GM23338 (cell line): ENCODE measurements around the gene XCL2.

Experiments used
- CREB1 ChIP-seq: fragments of 250-450 bp; sonication (Bioruptor Pico); IDR thresholded peaks from 2 replicates; pipeline ENCODE4 v1.5.0; 2020; ENCODE audit warnings: low read depth, mild to moderate bottlenecking, moderate library complexity
- EZH2 ChIP-seq: fragments of 200-600 bp; sonication (generic); IDR thresholded peaks from one replicate; pipeline ENCODE4 v1.8.0; 2017; ENCODE audit warnings: antibody characterized with exemption, mild to moderate bottlenecking, low read depth; ENCODE audit not compliant: unreplicated experiment
- EZH2phosphoT487 ChIP-seq: fragments of 200-600 bp; sonication (generic); IDR thresholded peaks from one replicate; pipeline ENCODE4 v1.8.1; 2018; ENCODE audit warnings: antibody characterized with exemption; ENCODE audit not compliant: unreplicated experiment
- JUNB ChIP-seq: IDR thresholded peaks from one replicate; pipeline ENCODE4 v1.6.1; 2016; ENCODE audit warnings: antibody characterized with exemption; ENCODE audit not compliant: unreplicated experiment
- NANOG ChIP-seq: IDR thresholded peaks from 2 replicates; pipeline ENCODE4 v1.6.1; 2016; ENCODE audit warnings: antibody characterized with exemption, borderline replicate concordance
- POLR2AphosphoS5 ChIP-seq: IDR thresholded peaks from 2 replicates; pipeline ENCODE4 v1.6.1; 2016; ENCODE audit warnings: antibody characterized with exemption, low read depth
- STAT1 ChIP-seq: IDR thresholded peaks from one replicate; pipeline ENCODE4 v1.6.1; 2016; ENCODE audit warnings: antibody characterized with exemption; ENCODE audit not compliant: unreplicated experiment
- ZNF114 ChIP-seq: fragments of 250-450 bp; sonication (Bioruptor Pico); IDR thresholded peaks from 2 replicates; pipeline ENCODE4 v1.5.0; 2020; ENCODE audit warnings: mild to moderate bottlenecking, moderate library complexity
- ZNF331 ChIP-seq: fragments of 250-450 bp; sonication (Bioruptor Pico); IDR thresholded peaks from 2 replicates; pipeline ENCODE4 v1.5.0; 2020; ENCODE audit warnings: low read depth, mild to moderate bottlenecking, moderate library complexity
- TF ChIP-seq, protein P1 (sequence below), 2 experiments: fragments of 200-600 bp in 1 of 2; sonication (generic) in 1 of 2; conservative IDR thresholded peaks; 2 replicates each; pipeline versions ENCODE4 v1.5.1 to v1.6.1; 2016 to 2017; ENCODE audit warnings: antibody characterized with exemption in 2 of 2, low read depth in 2 of 2, mild to moderate bottlenecking in 2 of 2, moderate library complexity in 1 of 2
- TF ChIP-seq, protein P2 (sequence below): IDR thresholded peaks from 2 replicates; pipeline ENCODE4 v1.6.1; 2016; ENCODE audit warnings: antibody characterized with exemption
- TF ChIP-seq, protein P3 (sequence below): IDR thresholded peaks from one replicate; pipeline ENCODE4 v1.6.1; 2018; ENCODE audit warnings: antibody characterized with exemption; ENCODE audit not compliant: unreplicated experiment

- TF ChIP-seq, protein P1, sequence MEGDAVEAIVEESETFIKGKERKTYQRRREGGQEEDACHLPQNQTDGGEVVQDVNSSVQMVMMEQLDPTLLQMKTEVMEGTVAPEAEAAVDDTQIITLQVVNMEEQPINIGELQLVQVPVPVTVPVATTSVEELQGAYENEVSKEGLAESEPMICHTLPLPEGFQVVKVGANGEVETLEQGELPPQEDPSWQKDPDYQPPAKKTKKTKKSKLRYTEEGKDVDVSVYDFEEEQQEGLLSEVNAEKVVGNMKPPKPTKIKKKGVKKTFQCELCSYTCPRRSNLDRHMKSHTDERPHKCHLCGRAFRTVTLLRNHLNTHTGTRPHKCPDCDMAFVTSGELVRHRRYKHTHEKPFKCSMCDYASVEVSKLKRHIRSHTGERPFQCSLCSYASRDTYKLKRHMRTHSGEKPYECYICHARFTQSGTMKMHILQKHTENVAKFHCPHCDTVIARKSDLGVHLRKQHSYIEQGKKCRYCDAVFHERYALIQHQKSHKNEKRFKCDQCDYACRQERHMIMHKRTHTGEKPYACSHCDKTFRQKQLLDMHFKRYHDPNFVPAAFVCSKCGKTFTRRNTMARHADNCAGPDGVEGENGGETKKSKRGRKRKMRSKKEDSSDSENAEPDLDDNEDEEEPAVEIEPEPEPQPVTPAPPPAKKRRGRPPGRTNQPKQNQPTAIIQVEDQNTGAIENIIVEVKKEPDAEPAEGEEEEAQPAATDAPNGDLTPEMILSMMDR (conservative IDR thresholded peaks at IDR 0.05; ENCODE audit: low read depth in 2 of 2): no peak
- TF ChIP-seq EZH2 (no peak), JUNB (no peak), POLR2AphosphoS5 (no peak), CREB1 (CRISPR knock-in tag) (no peak), EZH2phosphoT487 (no peak), NANOG (no peak), STAT1 (no peak), ZNF114 (CRISPR knock-in tag) (no peak), ZNF331 (CRISPR knock-in tag) (no peak)
- TF ChIP-seq, protein P2, sequence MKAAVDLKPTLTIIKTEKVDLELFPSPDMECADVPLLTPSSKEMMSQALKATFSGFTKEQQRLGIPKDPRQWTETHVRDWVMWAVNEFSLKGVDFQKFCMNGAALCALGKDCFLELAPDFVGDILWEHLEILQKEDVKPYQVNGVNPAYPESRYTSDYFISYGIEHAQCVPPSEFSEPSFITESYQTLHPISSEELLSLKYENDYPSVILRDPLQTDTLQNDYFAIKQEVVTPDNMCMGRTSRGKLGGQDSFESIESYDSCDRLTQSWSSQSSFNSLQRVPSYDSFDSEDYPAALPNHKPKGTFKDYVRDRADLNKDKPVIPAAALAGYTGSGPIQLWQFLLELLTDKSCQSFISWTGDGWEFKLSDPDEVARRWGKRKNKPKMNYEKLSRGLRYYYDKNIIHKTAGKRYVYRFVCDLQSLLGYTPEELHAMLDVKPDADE: no peak
- TF ChIP-seq, protein P3, sequence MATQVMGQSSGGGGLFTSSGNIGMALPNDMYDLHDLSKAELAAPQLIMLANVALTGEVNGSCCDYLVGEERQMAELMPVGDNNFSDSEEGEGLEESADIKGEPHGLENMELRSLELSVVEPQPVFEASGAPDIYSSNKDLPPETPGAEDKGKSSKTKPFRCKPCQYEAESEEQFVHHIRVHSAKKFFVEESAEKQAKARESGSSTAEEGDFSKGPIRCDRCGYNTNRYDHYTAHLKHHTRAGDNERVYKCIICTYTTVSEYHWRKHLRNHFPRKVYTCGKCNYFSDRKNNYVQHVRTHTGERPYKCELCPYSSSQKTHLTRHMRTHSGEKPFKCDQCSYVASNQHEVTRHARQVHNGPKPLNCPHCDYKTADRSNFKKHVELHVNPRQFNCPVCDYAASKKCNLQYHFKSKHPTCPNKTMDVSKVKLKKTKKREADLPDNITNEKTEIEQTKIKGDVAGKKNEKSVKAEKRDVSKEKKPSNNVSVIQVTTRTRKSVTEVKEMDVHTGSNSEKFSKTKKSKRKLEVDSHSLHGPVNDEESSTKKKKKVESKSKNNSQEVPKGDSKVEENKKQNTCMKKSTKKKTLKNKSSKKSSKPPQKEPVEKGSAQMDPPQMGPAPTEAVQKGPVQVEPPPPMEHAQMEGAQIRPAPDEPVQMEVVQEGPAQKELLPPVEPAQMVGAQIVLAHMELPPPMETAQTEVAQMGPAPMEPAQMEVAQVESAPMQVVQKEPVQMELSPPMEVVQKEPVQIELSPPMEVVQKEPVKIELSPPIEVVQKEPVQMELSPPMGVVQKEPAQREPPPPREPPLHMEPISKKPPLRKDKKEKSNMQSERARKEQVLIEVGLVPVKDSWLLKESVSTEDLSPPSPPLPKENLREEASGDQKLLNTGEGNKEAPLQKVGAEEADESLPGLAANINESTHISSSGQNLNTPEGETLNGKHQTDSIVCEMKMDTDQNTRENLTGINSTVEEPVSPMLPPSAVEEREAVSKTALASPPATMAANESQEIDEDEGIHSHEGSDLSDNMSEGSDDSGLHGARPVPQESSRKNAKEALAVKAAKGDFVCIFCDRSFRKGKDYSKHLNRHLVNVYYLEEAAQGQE: no peak
Observed at GRCh38 chr1:168531615-168532345, 12.0 kb downstream of the XCL2 start.
